HG02973 (cell line): ENCODE data around the gene NRDE2.
"Not testable (repeated sequence)": the region's sequence is repeated elsewhere in the genome, so short reads cannot be mapped to it uniquely, and the experiment has no call there.

ENCODE experiments used
- ATAC-seq: cut with Tn5 transposase; IDR thresholded peaks from one replicate; pipeline ENCODE4 v1.9.1; 2021; ENCODE audit warnings: moderate library complexity; ENCODE audit not compliant: unreplicated experiment

The NRDE2 gene

GRCh38 chr14:90342327-90342726 is 10.6 kb upstream of the NRDE2 start:
- no peak for ATAC-seq

- ATAC-seq, result no peak
Observed at GRCh38 chr14:90341784-90342183, 10.0 kb upstream of the NRDE2 start.

GRCh38 chr14:90341232-90341631 is 9.5 kb upstream of the NRDE2 start:
- not testable (repeated sequence) for ATAC-seq

- ATAC-seq, result no peak
Observed at GRCh38 chr14:90336985-90337384, 5.2 kb upstream of the NRDE2 start.

GRCh38 chr14:90336401-90336800 is 4.7 kb upstream of the NRDE2 start:
- no peak for ATAC-seq

- ATAC-seq, result no peak
Observed at GRCh38 chr14:90332271-90332584, 487 bp upstream of the NRDE2 start.

GRCh38 chr14:90330203-90331196 is 1.2 kb downstream of the NRDE2 start:
- no peak for ATAC-seq

- no peak for ATAC-seq
Observed at GRCh38 chr14:90321891-90322290, 9.8 kb downstream of the NRDE2 start.

- ATAC-seq, result no peak
Observed at GRCh38 chr14:90319634-90320541, 11.9 kb downstream of the NRDE2 start.

- no peak for ATAC-seq
Observed at GRCh38 chr14:90319173-90319572, 12.6 kb downstream of the NRDE2 start.

GRCh38 chr14:90318016-90318415 is 13.7 kb downstream of the NRDE2 start:
- no peak for ATAC-seq

GRCh38 chr14:90317286-90317685 is 14.5 kb downstream of the NRDE2 start:
- ATAC-seq, result no peak

GRCh38 chr14:90308561-90308960 is 23.2 kb downstream of the NRDE2 start:
- ATAC-seq, result no peak

GRCh38 chr14:90305176-90305601 is 26.6 kb downstream of the NRDE2 start:
- no peak for ATAC-seq

- ATAC-seq, result no peak
Observed at GRCh38 chr14:90304502-90304901, 27.2 kb downstream of the NRDE2 start.

- no peak for ATAC-seq
Observed at GRCh38 chr14:90303473-90303872, 28.3 kb downstream of the NRDE2 start.

- ATAC-seq, result no peak
Observed at GRCh38 chr14:90302529-90303303, 29.0 kb downstream of the NRDE2 start.

- ATAC-seq, result no peak
Observed at GRCh38 chr14:90301668-90302090, 30.1 kb downstream of the NRDE2 start.

- ATAC-seq, result no peak
Observed at GRCh38 chr14:90301122-90301521, 30.6 kb downstream of the NRDE2 start.

- ATAC-seq, result no peak
Observed at GRCh38 chr14:90300611-90301047, 31.1 kb downstream of the NRDE2 start.

GRCh38 chr14:90299408-90299807 is 32.3 kb downstream of the NRDE2 start:
- ATAC-seq, result no peak
